Activated CD4-positive, alpha-beta T cell treated with anti-CD3 and anti-CD28 coated beads, Interleukin-2, amount 50 U/mL, for 48 hours (primary cell): Measurements from ENCODE around the gene RAB3IP.
"Not testable (repeated sequence)": the region's sequence is repeated elsewhere in the genome, so short reads cannot be mapped to it uniquely, and the experiment has no call there.

Source experiments
- DNase-seq, 2 experiments: peaks; one replicate each; pipeline ENCODE4 v3.0.0-alpha.2; 2020

RAB3IP gene

DNA sequence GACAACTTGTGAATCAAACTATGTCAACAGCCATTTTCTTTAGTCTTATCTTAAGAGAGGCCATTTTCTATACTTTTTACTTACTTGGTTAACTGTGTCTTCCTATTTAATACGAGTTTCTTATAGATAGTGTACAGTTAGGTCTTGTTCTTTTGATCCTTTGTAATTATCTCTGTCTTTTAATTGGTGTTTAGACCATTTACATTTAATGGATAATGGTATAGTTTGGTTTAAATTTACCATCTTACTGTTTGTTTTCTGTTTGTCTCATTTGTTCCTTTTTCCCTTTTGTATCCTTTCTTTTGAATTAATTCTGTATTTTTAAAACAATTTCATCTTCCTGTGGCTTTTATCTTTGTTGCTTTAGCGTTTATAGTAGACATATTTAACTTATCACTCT is 19.4 kb downstream of the RAB3IP start:
- DNase-seq, result no peak

DNA sequence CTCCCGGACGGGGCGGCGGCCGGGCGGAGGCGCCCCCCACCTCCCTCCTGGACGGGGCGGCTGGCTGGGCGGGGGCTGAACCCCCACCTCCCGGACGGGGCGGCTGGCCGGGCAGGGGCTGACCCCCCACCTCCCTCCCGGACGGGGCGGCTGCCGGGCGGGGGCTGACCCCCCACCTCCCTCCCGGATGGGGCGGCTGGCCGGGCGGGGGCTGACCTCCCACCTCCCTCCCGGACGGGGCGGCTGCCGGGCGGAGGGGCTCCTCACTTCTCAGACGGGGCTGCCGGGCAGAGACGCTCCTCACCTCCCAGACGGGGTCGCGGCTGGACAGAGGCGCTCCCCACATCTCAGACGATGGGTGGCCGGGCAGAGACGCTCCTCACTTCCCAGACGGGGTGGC is 20.9 kb downstream of the RAB3IP start:
- DNase-seq, result not testable (repeated sequence)

DNA sequence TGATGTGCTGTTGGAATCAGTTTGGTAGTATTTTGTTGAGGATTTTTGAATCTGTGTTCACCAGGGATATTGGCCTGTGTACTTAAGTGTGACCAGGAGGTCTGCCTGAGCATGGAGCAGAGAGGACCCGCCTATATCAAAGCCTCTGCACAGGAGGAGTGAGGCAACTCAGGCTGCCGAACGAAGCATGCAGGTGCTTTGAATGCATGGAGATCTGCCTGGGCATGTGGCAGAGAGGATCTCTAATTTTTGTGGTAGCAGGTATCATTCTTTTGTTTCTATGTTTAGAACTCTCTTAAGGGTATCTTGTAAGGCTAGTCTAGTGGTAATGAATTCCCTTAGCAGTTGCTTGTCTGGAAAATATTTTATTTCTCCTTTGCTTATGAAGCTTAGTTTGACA is 26.9 kb downstream of the RAB3IP start:
- no peak for DNase-seq

DNA sequence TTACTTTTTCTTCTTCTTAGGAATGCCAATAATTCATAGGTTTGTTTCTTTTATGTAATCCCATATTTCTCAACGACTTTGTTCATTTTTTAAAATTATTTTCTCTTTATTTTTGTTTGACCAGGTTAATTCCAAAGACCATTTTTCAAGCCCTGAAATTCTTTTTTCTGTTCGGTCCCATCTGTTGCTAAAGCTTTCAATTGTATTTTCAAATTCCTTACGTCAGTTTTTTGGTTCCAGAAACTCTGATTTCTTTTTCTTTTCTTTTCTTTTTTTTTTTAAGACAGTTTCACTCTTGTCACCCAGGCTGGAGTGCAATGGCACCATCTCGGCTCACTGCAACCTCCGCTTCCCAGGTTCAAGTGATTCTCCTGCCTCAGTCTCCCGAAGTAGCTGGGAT is 27.6 kb downstream of the RAB3IP start:
- DNase-seq, result no peak

DNA sequence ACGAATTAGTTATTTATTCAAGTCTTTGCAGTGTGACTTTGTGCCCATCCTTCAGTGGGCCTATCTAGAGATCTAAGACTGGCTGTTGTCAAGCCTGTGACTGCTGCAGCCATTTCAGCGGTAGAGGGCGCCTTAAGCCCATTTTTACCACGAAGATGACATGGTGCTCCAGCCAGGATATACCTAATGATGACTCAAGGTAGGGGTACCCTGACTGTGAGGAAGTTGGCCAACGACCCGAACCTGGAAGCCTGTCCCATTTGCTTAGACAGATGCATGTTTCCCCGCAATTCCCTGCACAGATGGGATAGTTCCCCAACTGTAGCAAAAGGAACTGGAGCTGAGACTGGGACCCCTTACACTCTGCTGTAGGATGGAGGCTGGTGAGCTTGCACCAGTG is 41.3 kb downstream of the RAB3IP start:
- peak in 1 of 2 experiments; percentile 6 for DNase-seq

DNA sequence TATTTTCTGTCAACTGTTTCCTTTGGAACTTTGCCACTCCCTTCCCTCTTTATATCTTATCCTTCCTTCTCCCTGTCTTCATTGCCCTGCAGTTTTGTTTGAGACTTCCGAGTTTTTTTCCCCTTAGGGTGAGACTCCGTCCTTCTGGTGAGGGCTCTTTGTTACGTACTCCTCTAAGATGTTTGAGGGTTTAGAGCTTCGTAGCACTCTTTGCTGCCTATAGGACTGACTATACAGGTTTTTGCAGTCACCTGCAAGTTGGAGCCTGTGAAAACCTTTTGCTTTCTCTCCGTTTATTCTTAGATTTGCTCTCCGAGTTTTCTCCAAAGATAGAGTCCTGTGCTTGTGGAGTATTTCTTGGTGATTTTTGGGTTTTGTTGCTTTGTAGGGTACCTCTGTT is 44.7 kb downstream of the RAB3IP start:
- DNase-seq, result no peak

DNA sequence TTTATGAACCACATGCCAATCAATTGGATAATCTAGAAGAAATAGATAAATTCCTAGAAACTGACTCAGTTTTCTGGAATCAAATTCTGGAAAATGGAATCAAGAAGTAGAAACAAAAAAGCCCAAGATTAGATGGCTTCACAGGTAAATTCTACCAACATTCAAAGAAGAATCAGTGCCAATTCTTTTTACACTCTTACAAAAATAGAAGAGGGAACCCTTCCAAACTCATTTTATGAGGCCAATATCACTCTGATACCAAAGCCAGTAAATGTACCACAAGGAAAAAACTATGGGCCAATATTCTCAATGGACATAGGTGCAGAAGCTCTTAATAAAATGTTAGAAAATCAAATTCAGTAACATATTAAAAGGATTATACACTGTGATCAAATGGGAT is 50.7 kb downstream of the RAB3IP start:
- no peak for DNase-seq

DNA sequence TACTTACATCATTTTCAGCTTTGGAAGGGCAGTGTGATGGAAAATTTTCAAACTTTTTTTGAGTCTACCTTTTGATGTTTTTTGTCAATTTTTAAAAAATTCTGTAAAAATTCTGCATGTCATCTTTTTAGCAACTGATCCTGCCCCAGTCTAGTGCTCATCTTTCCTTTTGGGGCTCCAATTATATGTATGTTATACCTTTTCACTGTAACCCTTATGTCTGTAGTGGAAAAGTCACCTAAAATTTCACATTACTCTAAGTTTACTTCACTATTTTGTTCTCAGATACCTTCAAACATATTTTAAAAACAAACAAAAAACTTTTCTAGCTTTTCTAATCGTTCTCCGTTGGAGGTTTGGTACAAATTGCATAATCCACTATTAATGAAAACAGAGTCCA is 53.9 kb downstream of the RAB3IP start:
- no peak for DNase-seq

DNA sequence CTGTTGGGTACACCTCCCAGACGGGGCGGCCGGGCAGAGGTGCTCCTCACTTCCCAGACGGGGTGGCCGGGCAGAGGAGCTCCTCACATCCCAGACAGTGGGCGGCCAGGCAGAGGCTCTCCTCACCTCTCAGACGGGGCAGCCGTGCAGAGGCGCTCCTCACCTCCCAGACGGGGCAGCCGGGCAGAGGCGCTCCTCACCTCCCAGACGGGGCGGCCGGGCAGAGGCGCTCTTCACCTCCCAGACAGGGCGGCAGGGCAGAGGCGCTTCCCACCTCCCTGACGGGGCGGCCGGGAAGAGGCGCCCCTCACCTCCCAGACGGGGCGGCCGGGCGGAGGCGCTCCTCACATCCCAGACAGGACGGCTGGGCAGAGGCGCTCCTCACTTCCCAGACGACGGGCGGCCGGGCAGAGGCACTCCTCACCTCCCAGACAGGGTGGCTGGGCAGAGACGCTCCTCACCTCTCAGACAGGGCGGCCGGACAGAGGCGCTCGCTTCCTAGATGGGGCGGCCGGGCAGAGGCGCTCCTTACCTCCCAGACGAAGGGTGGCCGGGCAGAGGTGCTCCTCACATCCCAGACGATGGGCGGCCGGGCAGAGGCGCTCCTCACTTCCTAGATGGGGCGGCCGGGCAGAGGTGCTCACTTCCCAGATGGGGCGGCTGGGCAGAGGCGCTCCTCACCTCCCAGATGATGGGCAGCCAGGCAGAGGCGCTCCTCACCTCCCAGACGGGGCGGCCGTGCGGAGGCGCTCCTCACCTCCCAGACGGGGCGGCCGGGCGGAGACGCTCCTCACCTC is 68.6 kb downstream of the RAB3IP start:
- not testable (repeated sequence) for DNase-seq

DNA sequence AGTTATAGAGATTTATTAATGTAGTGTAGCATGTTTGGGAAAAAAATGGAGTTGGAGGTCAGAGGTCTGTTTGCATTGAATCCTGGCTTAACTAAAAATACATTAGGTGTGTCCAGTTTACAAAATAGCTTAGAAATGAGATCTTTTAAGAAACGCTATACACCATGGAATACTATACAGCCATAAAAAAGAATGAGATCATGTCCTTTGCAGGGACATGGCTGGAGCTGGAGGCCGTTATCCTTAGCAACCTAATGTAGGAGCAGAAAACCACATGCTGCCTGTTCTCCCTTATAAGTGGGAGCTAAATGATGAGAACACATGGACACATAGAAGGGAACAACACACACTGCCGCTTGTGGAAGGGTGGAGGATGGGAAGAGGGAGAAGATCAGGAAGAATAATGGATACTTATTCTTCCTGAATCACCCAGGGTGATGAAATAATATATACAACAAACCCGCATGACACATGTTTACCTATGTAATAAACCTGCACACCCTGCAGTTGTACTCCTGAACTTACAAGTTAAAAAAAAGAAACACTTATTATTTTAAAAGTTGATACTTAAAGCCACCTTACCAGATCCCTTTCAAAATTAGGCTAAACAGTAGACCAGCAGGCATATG is 72.3 kb downstream of the RAB3IP start:
- DNase-seq, result no peak

DNA sequence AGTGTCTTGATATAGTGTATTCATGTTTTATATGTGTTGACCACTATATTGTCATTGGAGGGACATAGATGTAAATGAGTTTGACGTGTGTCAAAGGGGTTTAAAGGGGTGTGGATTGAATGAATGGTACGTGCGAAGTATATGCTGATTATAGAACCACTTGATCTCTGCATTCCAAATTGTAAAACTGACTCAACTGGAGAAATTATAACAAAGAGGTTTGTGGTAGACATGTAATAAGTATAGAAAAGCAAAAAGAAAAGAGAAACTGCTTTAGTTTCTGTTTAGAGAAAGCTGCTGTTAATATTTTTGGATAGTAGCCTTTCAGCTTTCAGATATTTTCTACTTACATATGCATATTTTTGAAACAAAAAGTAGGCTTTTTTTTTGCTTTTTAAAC is 77.4 kb downstream of the RAB3IP start:
- no peak for DNase-seq

DNA sequence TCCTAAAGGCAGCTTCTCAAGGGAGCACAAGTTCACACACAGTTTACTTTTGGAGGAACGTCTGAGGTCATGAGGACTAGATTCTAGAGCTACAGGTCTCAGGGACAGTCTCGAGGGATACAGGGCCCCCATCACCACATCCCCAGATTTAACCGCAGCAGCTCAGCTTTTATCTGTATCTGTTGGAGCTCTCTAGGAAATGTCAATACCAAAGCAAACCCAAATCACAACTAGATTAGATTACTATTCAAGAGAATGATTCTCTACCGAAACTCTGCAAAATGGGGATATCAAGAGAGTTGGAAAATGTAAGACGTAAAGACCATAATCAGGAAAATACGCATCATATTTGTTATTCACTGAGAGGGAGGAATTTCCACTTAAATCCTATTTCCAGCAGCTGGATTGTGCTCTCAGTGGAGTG is 82.4 kb downstream of the RAB3IP start:
- no peak for DNase-seq

DNA sequence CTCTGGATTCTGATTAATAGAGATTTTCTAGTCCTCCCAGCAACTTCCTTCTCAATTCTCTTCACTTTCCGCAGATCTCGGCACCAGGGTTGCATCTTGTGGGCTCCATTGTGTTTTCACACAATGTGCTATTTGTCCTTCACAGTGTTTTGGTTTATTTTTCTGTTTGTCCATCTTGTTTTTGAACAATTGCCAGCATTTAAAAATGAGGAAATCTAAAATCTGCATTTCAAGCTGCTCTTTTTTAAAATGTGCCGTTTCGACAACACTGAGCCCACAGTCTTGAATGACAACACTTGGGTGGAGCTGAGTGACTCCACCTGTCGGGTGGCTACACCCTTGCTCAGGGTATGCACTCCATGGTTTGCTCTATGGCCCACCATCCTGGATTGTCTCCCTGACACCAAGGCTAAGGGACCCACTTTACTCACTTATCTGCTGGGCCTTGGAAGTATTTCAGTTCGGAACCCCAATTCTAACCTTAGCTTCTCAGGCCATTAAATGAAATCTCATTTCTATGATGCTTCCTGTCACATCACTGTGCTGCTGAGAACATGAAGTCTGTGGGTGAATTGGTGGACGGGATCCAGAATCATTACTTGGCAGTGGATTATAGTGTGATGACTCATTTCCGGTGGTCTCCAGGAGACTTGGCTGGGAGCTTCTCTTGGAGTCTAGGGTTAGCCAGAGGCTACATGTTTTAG is 82.9 kb downstream of the RAB3IP start:
- DNase-seq, result no peak

DNA sequence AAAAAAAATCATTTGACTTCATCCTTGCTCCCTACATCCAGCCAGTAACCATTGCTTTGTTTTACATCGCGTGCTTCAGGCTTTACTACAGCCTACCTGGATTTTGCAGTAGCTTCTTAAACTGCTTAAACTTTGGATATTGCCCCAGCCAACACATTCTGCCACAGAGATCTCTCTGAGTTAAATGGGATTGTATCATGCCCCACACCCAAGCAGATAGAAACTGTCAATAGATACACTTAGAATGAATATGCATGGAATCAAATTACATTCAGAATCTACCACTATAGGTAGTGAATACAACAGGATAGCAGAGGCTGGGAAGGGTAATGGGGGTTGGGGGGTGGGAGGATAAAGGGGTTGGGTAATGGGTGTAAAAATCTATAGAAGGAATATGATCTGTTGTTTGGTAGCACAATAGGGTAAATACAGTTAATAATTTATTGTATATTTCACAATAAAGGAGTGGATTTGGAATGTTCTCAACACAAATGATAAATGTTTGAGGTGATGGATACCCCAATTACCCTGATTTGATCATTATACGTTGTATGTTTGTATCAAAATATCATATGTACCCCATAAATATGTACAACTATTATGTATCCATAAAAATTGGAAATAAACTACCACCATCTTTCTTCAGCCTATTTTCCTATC is 83.7 kb downstream of the RAB3IP start:
- no peak for DNase-seq

DNA sequence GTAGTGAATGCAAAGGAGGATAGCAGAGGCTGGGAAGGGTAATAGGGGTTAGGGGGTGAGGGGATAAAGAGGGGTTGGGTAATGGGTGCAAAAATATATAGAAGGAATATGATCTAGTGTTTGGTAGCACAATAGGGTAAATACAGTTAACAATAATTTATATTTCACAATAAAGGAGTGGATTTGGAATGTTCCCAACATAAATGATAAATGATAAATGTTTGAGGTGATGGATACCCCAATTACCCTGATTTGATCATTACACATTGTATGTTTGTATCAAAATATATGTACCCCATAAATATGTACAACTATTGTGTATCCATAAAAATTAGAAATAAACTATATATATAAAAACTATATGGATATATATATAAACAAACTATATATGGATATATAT is 85.4 kb downstream of the RAB3IP start:
- DNase-seq, result no peak

DNA sequence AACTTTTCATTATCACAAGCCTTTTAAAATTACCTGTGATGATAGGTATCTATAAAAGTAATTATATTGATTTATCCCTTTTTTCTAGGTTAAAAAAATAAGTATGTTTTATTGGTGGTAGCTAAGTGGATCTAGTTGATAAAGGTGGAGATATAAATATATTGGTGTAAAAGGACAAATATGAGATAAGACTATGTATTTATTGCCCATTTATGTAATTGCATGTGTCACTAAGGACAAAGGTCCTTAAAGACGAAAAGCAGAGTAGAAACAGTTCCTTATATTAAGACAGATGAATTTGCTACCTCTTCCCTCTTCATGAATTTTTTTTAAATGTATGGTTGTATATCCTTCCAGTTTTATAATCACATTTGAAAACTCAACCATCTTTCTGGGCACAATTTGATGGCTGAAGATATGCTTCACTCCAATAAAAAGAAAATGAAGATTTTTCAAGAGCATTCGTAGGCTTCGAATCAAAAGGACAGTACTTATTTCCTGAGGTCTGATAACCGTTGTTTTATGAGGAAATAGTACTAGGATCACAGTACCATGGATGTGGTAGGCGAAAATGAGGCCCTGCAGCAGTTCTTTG is 86.4 kb downstream of the RAB3IP start, which contains the start of gene MYRFL:
Gene MYRFL (plus strand): TSS at position 262 of the 595 bp plus-strand sequence. CDS start 291 bp downstream, at position 553.
- no peak for DNase-seq

DNA sequence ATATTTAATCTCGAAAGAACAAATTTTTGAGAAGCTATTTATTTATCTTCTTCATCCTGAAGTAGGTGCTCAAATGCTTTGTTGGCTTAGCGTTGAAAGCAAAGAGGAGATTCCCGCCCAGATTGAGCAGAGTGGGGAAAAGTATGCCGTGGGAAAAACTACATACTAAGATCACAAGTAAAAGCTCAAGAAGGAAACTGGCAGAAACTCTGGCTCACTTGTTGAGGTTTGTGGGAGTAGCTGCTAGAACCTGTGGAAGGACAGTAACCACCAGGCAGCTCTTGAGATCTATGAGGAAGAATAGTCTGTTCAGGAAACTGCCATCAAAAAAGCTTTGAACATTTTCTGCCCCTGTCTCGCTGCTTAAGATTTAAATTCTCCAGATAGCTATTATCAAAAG is 90.2 kb downstream of the RAB3IP start:
- no peak for DNase-seq

DNA sequence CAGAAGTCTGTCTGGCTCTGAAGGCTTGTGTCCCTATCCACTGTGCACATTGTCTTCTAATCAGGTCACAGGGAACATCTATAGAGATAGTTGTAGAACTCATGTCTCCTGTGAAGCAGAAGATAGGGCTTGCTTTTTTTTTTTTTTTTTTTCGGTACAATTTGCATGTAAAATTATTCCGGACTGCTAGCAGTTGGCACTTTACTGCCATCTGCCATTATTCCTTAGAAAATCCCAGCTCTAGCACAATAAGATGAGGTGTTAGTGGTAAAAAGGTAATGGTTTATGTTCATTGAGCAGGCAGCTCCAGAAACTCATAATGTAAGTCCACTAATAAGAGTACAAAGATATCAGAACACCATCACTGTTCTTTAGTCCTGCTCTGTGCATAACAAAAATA is 95.0 kb downstream of the RAB3IP start:
- no peak for DNase-seq

DNA sequence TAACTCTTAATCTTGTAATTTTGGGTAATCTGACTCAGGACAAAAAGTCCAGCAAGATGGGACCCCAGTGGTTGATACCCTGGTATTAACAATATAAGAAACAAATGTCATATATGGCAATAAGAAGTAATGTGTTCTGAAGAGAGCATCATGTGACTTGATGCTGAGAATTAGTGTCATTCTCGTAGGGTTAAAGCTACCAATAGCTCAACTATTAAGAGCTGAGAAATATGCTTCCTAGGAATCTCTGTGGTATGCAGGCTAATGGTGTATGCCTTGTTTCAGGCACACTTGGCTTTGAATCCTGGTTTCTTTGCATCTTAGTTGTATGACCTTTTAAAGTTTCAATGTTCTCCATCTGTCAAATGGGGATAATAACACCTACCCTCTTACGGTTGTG is 95.5 kb downstream of the RAB3IP start:
- DNase-seq, result no peak

DNA sequence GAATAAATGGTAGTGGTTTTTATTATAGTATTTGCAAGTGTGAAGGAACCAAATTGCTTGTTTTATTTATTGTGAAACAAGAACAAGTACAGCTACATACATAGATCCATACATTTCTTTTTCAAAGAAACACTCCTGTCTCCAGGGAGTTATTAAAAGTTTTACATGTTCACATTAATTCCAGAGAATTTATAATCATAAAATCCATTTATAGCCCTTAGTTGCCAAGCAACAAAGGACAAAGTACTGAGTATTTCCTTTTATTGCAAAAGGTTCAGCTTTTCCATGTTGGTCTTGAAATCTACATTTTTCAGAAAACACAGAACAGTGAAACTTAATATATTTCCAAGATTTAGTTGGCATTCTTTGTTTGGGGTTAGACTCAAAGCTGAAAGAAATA is 95.9 kb downstream of the RAB3IP start:
- no peak for DNase-seq

DNA sequence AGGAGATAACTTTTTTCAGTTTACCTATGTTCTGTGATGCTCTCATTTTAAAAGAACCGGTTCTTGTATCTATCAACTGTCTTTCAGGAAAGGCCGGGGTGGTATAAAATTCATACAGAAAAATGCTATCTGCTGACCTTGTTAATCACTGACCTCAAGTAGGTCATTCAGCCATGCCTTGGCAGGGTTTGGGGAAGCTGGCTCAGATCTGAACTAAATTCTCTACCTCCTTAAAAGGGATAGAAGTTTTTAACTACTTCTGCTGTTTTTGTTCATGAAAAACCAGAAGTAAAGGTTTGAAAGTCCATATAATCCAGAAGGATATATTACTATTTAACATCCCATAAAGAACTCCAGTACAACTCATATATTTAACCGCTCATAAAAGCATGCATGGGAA is 96.4 kb downstream of the RAB3IP start:
- DNase-seq, result no peak

DNA sequence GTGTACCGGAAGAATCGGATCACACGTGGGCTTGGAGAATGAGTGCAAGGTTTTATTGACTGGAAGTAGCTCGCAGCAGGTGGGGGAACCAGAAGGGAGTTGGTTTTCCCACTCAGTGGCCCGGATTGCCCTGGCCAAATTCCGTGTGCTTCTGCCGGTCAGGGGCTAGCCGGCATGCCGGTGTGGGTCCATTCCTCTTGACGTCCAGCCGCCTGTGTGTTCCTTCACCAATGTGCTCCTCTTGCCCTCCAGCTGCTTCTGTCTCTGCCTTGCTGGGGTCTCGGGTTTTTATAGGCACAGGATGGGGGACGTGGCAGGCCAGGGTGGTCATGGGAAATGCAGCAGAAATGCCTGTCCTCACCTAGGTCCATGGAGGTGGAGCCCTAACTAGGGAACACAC is 97.4 kb downstream of the RAB3IP start:
- DNase-seq, result no peak

DNA sequence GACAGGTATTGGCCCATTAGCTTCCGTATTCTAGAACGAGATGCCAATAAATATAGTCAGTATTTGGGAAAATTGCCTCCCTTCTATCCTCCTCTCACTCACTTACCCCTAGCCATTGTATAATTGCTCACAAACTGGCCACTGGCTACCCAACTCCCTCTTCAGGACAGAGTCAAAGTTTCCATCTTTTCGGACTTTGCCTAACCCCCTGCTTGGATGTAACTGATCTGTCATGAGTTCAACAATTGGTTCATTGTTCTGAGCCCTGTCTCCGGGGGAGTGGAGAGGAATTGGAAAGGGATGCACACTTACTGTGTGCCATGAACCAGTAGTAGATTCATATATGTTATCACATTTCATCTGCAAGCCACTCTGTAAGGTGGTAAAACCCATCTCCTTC is 98.5 kb downstream of the RAB3IP start:
- DNase-seq, result no peak
